ENCODE measurements around the gene TPM4.

The TPM4 gene

DNA sequence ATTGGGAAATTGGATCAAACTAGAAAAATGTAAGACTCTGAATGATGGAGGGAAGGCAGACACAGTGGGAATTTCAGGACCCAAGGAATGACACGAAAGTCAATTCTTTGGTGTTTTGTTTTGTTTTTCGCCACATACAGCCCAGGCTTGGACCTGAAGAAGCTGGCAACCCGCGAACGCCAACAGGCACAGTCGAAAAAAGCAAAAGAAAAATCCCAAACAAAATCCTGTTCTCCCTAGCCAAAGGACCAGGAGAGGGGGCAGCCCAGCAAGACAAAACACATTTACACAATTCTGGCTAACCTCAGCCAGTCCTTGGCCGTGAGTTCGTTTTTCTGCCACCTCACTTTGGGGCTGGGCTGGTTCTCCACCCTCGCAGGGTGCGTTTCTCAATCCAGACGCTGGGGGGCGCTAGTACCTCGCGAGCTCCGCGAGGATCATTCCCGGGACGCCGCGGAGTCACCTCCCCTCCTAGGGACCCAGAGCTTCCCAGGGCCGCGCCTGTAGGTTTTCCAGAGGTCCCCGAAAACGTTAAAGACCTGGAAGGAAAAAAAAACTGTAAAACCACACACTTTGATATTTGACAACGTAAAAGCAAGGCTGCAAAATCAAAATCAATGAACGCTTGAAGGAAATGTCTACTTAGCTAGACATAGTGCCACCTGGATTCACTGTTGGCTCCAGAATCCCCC lies 34.9 kb upstream of the TPM4 start:
- peak; percentile 65 to 67 for DNase-seq (ENCODE audit: low read depth in 1 of 2, low spot score in 1 of 2)

GRCh38 chr19:16041991-16042386 lies 34.3 kb upstream of the TPM4 start:
- no peak for DNase-seq (ENCODE audit: low read depth in 1 of 2, low spot score in 1 of 2)

DNA sequence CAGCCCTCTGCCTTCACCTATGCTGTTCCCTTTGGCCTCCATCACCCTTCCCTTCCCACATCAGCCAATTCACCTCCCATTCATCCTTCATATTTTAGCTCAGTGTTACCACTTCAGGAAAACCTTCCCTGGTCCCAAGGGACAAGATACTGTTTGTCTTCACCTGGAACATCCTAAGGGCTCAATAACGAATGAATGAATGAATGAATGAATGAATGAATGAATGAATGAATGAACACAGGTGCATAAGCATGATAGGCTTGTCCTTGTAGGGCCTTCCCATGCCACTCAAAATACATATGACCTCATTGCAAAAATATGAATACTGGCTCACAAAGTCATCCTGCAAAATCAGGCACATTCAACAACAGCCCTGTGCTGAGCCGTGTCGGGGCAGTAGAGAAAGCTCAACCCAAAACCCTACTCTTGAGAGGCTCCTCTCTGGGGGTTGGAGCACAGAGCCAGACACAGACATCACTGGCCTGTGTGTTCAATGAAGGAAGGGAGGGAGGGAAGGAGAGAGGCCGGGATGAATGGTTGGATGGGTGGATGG lies 33.7 kb upstream of the TPM4 start:
- DNase-seq (ENCODE audit: low read depth in 1 of 2, low spot score in 1 of 2) = no peak

GRCh38 chr19:16043156-16043757 lies 33.0 kb upstream of the TPM4 start:
- no peak for DNase-seq (ENCODE audit: low read depth in 1 of 2, low spot score in 1 of 2)

- no peak for DNase-seq (ENCODE audit: low read depth in 1 of 2, low spot score in 1 of 2)
These were observed 31.5 kb upstream of the TPM4 start for GRCh38 chr19:16044746-16045145.

DNA sequence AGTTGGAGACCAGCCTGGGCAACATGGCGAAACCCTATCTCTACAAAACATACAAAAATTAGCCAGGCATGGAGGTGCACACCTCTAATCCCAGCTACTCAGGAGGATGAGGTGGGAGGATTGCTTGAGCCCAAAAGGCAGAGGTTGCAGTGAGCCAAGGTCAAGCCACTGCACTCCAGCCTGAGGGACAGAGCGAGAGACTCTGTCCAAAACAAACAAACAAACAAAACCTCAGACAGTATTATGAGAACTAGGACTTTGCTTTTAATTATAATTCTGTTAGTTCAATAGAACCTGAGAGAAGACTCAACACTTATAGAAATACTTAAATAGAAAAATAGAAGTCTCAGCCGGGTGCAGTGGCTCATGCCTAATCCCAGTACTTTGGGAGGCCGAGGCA lies 31.1 kb upstream of the TPM4 start:
- no peak for DNase-seq (ENCODE audit: low read depth in 1 of 2, low spot score in 1 of 2)

DNA sequence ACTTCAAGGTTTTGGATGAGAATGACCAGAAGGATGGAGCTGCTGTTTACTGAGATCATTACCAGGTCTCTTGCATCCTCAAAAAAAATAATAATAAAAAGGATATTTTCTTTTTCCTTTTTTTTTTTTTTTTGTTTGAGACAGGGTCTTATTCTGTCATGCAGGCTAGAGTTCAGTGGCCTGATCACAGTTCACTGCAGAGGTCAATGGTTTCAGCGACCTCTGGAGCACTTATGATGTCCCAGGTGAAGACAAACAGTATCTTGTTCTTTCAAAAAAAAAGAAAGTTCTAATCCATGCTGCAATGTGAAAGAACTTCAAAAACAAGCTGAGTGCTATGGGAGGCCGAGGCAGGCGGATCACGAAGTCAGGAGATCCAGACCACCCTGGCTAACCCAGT lies 30.4 kb upstream of the TPM4 start:
- DNase-seq (ENCODE audit: low read depth in 1 of 2, low spot score in 1 of 2) = no peak

GRCh38 chr19:16048583-16048982 lies 27.7 kb upstream of the TPM4 start:
- no peak for DNase-seq (ENCODE audit: low read depth in 1 of 2, low spot score in 1 of 2)

DNA sequence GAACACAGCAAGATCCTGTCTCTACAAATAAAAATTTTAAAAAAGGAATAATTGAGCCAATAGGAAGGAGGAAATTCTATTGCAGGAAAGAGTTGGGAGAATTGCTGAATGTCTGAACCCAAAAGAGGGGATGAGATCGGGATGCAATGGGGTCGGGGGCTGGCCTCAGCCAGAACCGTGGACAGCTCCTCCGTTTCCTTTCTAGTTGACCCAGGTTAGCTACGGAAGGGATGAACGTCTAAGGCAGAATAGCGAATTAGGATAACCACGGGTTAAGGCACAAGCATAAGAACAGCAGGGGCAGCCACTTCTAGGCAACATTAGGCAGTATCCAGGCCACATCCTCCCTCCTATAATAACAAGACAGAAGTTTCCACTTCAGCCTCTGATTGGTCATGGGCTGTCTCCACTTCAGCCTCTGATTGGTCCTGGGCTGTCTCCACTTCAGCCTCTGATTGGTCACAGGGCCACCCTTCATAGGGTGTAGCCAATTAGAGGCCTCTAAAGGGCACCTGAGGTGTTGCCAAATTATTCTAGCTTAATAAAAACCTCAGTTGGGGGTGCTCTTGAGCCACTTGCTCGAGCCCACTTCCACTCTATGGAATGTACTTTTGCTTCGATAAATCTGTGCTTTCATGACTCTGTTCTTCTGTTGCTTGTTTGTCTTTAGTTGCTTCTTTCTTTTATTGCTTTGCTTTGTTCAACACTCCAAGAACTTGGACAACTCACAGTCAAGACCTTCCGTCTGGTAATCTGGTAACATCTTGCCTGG lies 24.9 kb upstream of the TPM4 start:
- DNase-seq (ENCODE audit: low read depth in 1 of 2, low spot score in 1 of 2) = peak in 1 of 2 donors; percentile 28

GRCh38 chr19:16052353-16052752 lies 23.9 kb upstream of the TPM4 start:
- no peak for DNase-seq (ENCODE audit: low read depth in 1 of 2, low spot score in 1 of 2)

DNA sequence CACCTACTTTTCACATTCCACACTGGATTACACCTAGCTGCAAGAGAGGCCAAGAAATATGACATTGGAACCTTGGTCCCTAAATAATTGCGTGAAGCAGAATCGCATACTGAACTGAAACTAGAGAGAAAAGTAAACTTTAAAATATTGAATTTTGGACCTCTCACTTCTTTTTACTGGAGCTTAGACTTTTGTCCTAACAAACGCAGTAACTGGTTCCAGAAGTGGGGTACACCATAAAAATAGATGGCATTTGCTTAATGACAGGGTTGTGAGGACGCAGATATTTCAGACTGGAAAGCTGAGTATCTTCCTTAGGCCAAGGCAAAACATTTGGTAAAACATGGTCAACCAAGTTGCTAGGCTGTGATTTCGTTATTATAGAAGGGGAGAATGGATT lies 19.2 kb upstream of the TPM4 start:
- no peak for DNase-seq (ENCODE audit: low read depth in 1 of 2, low spot score in 1 of 2)

- no peak for DNase-seq (ENCODE audit: low read depth in 1 of 2, low spot score in 1 of 2)
These were observed 16.0 kb upstream of the TPM4 start for GRCh38 chr19:16060294-16060693.

DNA sequence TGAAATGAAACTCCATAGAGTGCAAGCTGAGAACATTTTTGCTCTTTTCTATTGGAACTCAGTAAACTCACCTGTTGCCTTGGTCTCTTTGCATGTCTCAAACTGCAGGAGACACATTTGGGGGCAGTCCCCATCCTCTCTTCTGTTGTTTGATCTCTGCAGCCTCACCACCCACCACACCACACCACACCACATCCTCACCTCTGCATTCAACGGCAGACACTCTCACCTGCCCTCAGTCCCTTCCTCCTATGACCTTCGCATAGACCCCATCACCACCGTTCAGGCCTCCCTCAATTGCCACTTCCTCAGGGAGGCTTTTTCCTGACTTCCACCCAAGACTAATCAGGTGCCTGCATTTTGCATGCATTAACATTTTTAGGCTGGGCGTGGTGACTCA lies 14.4 kb upstream of the TPM4 start:
- no peak for DNase-seq (ENCODE audit: low read depth in 1 of 2, low spot score in 1 of 2)

- DNase-seq (ENCODE audit: low read depth in 1 of 2, low spot score in 1 of 2) = peak; percentile 55
These were observed 13.5 kb upstream of the TPM4 start for GRCh38 chr19:16062789-16063188.

- no peak for DNase-seq (ENCODE audit: low read depth in 1 of 2, low spot score in 1 of 2)
These were observed 11.9 kb upstream of the TPM4 start for GRCh38 chr19:16064209-16064889.

DNA sequence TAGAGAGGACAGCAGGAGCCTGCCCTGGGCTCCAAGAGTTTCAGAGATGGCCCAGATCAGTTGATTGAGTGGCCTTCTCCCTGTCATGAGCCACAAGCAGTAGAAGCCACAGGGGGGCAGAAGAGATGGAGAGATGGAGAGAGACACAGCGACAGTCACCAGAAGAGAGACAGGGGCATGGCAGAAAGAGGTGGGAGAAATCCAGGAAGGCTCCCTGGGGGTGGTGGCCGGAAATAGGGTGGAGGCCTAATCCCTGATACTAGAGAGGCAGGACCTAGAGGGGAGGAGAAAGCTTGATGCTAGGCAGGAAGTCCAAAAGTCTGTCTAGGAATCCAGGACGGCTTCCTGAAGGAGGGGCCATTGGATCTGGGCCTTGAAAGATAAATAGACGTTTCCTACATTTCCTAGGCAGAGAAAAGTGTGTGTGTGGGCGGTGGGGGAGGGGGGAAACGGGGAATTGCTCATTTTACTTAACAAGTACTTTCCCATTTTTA lies 9.6 kb upstream of the TPM4 start:
- no peak for DNase-seq (ENCODE audit: low read depth in 1 of 2, low spot score in 1 of 2)

GRCh38 chr19:16067205-16067938 lies 8.9 kb upstream of the TPM4 start:
- no peak for DNase-seq (ENCODE audit: low read depth in 1 of 2, low spot score in 1 of 2)

GRCh38 chr19:16068696-16069259 lies 7.5 kb upstream of the TPM4 start:
- DNase-seq (ENCODE audit: low read depth in 1 of 2, low spot score in 1 of 2) = no peak

- DNase-seq (ENCODE audit: low read depth in 1 of 2, low spot score in 1 of 2) = no peak
These were observed 6.4 kb upstream of the TPM4 start for GRCh38 chr19:16069813-16070365.

Data from activated CD4-positive, alpha-beta T cell treated with anti-CD3 and anti-CD28 coated beads, Interleukin-2, amount 50 U/mL, for 24 hours (primary cell).